Uterus (tissue), 2 donors: ENCODE measurements around the gene RASGEF1C.

Experiments used
- POLR2A ChIP-seq, 2 donors: fragments of 450-650 bp; IDR thresholded peaks; one replicate each; pipeline ENCODE4 v1.6.1; 2016; ENCODE audit warnings: antibody characterized with exemption in 2 of 2, mild to moderate bottlenecking in 1 of 2, moderate library complexity in 1 of 2
- TF ChIP-seq, protein P1 (sequence below), 4 experiments: fragments of 200-600 bp in 2 of 4; fragments of 450-650 bp in 2 of 4; sonication (generic) in 2 of 4; IDR thresholded peaks; one replicate each; pipeline ENCODE4 v1.5.1; 2016 to 2019; ENCODE audit warnings: antibody characterized with exemption in 4 of 4, mild to moderate bottlenecking in 2 of 4, moderate library complexity in 1 of 4

DNA sequence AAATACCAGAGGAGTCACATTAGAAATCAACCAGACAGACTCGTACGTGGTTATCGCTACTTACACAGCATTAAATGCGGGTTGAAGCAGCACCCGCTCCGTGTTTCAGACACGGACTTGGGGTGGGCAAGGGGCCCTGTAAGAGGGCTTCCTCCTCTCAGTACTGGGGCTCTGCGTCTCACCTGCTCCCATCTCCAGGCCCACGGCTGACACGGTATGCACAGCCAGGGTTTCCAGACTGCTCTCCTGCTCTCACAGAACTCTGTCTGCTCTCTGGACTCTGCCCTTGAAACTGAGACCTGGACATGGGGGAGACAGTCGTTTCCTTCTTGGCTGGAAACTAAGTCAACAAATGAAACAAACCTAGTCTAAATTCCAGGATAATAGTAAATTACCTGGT is 24.7 kb upstream of the RASGEF1C start:
- TF ChIP-seq POLR2A (IDR thresholded peaks at IDR 0.05) = no peak
- TF ChIP-seq, protein P1, sequence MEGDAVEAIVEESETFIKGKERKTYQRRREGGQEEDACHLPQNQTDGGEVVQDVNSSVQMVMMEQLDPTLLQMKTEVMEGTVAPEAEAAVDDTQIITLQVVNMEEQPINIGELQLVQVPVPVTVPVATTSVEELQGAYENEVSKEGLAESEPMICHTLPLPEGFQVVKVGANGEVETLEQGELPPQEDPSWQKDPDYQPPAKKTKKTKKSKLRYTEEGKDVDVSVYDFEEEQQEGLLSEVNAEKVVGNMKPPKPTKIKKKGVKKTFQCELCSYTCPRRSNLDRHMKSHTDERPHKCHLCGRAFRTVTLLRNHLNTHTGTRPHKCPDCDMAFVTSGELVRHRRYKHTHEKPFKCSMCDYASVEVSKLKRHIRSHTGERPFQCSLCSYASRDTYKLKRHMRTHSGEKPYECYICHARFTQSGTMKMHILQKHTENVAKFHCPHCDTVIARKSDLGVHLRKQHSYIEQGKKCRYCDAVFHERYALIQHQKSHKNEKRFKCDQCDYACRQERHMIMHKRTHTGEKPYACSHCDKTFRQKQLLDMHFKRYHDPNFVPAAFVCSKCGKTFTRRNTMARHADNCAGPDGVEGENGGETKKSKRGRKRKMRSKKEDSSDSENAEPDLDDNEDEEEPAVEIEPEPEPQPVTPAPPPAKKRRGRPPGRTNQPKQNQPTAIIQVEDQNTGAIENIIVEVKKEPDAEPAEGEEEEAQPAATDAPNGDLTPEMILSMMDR (IDR thresholded peaks at IDR 0.05) = no peak
